HG02870 (cell line): ENCODE data around the gene NRBF2.

Source experiments
- ATAC-seq: cut with Tn5 transposase; IDR thresholded peaks from one replicate; pipeline ENCODE4 v1.9.1; 2021; ENCODE audit warnings: mild to moderate bottlenecking, moderate library complexity; ENCODE audit not compliant: unreplicated experiment

The NRBF2 gene

GRCh38 chr10:63157845-63158624, 24.9 kb downstream of the NRBF2 start:
- ATAC-seq, result peak; percentile 69

DNA sequence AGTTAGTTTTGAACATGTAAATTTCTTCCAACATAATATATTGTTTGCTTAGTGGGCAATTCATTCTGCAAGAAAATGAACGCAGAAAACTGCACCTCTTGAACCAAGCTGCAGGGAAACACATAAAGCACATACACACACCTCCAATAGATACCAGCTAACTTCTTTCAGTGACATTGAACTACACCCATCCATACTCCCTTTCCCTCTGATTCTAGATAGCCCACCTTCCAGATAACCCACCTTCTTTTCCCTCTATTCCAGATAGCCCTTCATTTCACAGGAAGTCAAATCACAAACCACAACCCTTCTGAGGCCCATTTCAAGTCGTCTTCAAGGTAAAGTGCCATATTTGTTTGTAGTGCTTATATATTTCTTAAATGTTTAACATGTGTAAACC, 28.5 kb downstream of the NRBF2 start:
- ATAC-seq, result no peak

DNA sequence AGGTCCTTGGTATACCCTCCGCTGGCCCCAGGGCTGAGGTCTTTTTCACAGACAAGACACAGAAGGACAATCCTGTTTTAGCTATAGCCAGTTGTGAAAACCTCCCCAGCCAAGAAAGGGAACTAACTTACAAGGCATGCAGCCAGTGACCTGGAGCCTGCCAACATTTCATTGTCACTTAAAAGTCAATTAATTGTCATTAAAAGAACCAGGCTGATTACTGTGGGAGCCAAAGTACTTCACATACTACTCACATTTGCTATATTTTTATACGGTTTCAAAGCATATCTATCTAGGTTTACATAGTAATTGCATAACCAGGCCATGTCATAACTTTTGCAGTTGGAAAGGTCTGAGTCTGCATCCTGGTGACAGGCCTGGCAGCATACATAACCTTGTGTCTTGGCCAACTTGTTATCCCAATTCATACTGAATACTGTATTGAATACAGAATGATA, 31.1 kb downstream of the NRBF2 start:
- ATAC-seq, result no peak

- ATAC-seq, result no peak
Observed at GRCh38 chr10:63165249-63165648, 32.1 kb downstream of the NRBF2 start.

DNA sequence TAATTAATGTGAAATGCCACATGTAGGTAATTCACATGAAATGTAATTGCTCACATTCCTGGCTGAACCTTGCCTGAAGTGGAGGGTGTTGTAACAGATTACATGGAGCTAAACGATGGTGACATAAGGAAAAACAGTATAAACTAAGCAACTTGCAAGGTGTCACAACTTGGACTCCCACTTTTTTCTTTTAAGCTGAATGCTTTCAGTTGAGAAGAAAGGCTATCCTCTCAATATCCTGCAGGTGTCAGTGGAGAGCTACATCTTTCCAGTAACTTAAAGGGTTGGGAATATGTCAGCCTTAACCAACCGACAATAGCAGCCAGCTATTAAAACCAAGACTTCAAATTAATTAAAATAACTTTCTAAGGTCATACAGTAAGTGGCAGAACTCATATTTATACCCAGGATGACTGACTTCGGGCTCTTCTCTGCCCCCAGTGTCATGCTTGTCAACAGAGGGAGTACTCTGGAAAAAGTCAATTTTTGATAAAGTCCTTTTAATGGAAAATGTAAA, 33.7 kb downstream of the NRBF2 start:
- ATAC-seq, result no peak

DNA sequence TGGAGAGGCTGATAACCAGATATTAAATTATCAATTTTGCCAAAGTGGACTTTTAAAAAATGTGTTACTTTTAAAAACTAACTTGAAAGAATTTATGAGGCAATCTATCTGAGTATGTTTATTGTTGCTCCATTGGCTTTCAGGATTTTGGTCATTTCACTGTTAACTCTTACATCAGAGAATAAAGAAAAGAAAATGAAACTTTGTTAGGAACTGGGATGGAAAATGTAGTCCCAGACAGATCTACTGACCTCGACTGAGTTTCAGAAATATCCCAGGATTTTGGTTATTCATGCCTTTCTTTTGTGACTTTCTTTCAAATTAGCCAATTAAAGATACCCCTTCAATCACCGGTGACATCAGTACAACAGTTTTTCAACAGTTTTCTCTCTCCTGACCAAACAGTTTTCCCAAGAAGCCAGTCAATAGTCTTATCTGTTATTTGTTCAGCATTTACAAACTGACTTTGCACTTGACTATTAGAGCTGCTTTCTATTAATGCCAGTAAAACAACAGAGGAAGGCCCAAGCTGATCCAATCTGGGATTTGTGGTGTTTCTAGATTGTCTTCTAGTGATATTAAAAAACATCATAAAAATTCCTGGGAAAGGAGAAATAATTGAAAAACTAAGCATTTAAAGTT, 35.8 kb downstream of the NRBF2 start:
- no peak for ATAC-seq

DNA sequence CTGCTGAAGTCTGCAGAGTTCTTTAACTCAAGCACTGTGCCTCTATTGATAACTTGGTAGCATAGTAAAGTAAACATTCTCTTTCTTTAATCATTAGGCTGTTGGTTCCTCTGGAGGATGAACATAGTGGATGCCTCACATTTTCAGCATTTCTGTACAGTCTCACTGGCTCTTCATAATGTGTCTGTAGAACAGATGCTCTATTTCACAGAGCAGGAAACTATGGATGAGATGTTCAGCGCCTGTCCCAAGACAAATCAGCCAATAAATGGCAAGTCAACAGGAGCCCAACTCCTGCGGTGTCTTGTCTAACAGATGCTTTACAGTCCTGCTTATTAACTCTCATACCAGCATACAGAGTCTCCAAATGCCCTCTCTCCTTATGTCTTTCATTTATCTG, 36.5 kb downstream of the NRBF2 start:
- ATAC-seq, result no peak

DNA sequence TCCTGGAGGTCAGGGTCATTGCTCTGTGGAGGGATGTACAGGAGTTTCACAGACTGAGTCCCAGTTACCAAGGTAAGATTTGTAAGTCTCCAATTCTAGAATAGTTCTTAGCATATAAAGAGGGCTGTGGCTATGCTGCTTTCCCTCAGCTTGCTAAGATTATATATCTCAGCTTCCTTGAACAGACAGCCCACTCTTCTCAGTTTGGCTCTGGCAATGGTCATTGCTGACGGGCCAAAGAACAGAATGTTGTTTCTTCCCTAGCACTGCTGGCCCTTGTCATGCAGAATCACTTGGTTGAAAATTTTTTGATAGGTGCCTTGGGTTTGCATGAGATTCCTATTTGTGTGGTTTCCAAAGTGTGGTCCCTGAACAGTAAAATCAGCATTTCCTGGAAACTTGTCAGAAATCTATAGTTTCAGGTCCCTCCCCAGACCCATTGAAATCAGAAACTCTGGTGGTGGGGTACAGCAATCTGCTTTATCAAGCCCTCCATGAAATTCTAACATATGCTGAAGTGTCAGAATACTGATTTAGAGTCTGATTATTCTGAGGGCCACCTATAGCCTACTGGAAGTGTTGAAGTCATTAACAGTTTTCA, 38.2 kb downstream of the NRBF2 start:
- no peak for ATAC-seq

- ATAC-seq, result no peak
Observed at GRCh38 chr10:63171926-63172325, 38.8 kb downstream of the NRBF2 start.

DNA sequence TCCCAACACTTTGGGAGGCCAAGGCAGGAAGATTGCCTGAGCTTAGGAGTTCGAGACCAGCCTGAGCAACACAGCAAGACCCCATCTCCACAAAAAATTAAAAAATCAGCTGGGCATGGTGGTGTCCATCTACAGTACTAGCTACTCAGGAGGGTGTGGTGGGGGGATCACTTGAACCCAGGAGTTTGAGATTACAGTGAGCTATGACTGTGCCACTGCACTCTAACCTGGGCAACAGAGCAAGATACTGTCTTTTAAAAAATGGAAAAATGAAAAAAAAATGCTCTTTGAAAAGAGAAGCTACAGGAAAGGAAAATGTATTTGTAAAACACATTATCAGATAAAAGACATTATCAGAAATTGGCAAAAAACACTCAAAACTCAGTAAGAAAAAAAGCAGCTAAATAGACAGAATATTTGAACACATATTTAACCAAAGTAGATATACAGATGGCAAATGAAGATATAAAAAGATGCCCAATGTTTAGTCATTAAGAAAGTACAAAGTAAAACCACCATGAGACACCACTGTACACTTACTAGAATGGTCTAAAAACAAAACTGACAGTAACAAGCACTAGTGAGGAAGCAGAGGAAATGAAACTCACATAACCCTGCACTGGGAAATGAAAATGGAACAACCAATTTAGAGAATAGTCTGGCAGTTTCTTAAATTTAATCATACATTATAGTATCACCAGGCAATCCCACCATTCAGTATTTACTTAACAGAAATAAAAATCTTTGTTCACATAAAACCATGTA, 40.5 kb downstream of the NRBF2 start:
- ATAC-seq, result peak; percentile 99

DNA sequence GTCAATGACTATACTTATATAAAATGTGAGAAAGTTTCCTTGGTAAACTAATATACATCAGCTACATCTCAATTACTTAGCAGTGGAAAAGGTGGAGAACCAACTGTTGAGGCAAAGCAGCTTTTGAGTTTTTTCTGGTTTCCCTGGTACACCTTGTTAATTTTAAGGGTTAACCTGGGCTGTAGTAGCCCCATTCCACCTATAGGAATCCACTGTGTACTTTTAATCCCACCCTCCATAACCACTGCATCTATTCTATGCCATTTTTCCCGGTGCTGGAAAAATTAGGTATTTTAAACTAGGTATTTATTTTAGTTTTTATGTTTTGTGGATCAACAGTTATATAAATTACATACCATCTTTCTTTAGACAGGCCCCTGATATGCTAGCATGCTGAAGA, 42.4 kb downstream of the NRBF2 start:
- no peak for ATAC-seq

DNA sequence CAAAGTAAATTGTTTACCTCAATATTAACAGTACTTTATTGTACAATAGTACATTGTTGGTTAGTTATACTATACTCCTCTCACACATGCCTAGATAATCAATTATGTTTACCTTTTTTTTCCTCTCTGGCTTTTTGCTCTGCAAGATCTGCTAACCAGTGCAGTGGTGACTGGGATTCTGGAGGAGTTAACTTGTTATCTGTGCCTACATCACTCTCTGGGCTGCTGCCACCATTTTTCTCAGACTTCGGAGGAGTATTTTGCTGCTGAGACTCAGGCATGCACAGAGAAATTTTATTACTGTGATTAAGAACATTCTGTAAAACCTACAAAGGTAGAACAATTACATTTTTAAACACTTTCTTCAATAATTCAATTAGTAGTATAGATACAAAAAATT, 59.7 kb downstream of the NRBF2 start:
- ATAC-seq, result no peak

DNA sequence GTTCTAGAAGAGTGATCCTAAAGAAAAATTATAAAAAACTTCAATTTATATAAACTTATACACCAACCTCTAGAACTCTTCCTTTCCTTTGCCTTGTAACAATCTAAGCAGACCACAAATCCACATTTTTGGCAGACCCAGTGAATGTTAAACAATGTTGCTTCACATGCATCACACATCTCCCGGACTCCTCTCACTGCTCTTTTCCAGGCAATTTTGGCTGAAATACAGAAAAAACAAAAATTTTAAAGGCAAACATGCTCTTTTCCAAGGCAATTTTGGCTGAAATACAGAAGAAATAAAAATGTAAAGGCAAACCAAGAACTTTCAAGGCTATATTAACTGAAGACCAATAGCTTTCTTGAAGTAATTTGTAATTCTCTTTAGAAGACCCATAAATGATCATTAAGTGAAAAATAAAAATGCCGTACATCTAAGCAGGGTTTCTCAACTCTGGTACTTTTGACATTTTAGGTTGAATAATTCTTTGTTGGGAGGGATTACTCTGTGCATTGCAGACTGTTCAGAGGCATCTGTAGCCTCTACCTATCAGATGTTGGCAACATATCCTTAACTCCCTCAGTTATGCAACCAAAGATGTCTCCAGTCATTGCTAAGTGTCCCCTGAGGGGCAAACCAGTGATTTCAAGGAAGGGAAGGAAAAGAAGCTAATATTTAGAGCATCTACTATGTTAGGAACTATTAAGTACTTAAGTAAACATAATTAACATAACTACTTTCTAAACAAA, 64.4 kb downstream of the NRBF2 start:
- no peak for ATAC-seq

DNA sequence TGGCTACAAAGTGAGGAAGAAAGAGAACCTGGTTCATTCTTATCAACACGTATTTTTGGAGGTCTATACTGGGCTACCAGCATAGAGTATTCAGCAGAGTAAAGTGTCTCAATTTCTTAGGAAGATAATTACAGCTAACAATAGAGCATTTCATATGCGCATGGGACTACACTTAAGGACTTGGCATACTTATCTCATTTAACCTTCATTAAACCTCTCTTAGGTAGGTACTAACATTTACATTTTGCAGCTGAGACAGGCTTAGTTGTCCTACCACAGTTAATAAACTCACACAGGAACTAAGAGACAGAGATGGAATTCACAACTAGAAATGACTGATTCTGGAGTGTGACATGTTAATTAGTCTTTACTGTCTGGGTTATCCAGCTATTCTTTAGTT, 66.6 kb downstream of the NRBF2 start:
- no peak for ATAC-seq

DNA sequence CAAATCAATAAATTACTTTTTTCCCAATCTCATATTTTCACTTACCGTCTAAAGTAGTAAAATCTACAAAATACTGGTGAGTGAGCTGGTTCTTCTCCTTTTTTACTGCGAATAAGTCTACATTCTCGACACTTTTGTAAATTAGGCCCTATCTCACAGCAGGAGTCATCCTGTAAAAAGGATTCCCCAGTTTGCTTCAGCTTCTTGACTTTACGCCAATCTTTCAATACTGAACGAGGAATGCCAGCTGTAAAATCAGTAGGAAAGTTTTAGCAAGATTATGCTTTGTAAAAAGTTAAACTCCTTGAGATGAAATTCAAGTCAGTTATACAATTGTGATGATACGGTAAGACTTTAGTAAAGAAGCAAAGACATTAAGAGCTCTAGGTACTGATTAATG, 67.3 kb downstream of the NRBF2 start:
- ATAC-seq, result no peak

GRCh38 chr10:63201118-63201517, 68.0 kb downstream of the NRBF2 start:
- no peak for ATAC-seq
